ENCODE measurements around the gene MTX3.

Gene MTX3

DNA sequence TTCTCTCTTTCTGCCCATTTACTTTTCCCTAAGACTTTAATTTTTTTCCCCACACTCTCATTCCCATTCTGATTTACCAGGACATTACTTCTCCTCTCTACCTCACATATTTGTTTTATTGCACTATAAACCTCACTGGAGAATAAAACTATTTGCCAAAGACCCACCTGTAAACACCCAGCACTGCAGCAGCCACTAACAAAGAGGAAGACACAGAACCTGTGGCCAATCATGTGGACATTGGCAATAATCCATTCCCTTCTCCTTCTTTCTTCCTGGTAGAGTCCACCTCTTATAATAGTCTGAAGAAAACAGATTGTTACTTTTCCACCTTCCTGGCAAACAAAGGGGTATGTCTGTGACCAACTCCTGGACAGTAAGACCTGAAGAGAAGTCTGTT, 35.8 kb upstream of the MTX3 start:
- H3K9me3 ChIP-seq (ENCODE audit: control insufficient read depth in 1 of 2, low read length in 2 of 2): no peaks in the 10 kb centered on the region
- no peaks in the 10 kb centered on the region for H3K27me3 ChIP-seq (ENCODE audit: control insufficient read depth in 1 of 2, insufficient read depth in 2 of 2, low read length in 2 of 2)
- no peaks in the 10 kb centered on the region for H3K4me1 ChIP-seq (ENCODE audit: control insufficient read depth in 1 of 2, insufficient read depth in 2 of 2, low read length in 2 of 2)
- no peak overlapping the region for H3K9ac ChIP-seq (ENCODE audit: low read depth in 1 of 2, low read length in 2 of 2)
- no peak overlapping the region for H3K4me3 ChIP-seq (ENCODE audit: low read depth in 1 of 2, low read length in 2 of 2)
- H3K36me3 ChIP-seq (ENCODE audit: control insufficient read depth in 1 of 2, insufficient read depth in 2 of 2, low read length in 2 of 2): no peaks in the 10 kb centered on the region
- no peak overlapping the region for H3K27ac ChIP-seq (ENCODE audit: low read depth, low read length)

- H3K9ac ChIP-seq (ENCODE audit: low read depth in 1 of 2, low read length in 2 of 2): no peak overlapping the region
- no peak overlapping the region for H3K27ac ChIP-seq (ENCODE audit: low read depth, low read length)
- H3K4me1 ChIP-seq (ENCODE audit: control insufficient read depth in 1 of 2, insufficient read depth in 2 of 2, low read length in 2 of 2): no peaks in the 10 kb centered on the region
- H3K9me3 ChIP-seq (ENCODE audit: control insufficient read depth in 1 of 2, low read length in 2 of 2): no peaks in the 10 kb centered on the region
- H3K27me3 ChIP-seq (ENCODE audit: control insufficient read depth in 1 of 2, insufficient read depth in 2 of 2, low read length in 2 of 2): no peaks in the 10 kb centered on the region
- no peaks in the 10 kb centered on the region for H3K36me3 ChIP-seq (ENCODE audit: control insufficient read depth in 1 of 2, insufficient read depth in 2 of 2, low read length in 2 of 2)
- H3K4me3 ChIP-seq (ENCODE audit: low read depth in 1 of 2, low read length in 2 of 2): no peak overlapping the region
Observed at GRCh38 chr5:80025069-80025468, 34.0 kb upstream of the MTX3 start.

- H3K4me1 ChIP-seq (ENCODE audit: control insufficient read depth in 1 of 2, insufficient read depth in 2 of 2, low read length in 2 of 2): no peaks in the 10 kb centered on the region
- H3K27ac ChIP-seq (ENCODE audit: low read depth, low read length): no peak overlapping the region
- no peaks in the 10 kb centered on the region for H3K9me3 ChIP-seq (ENCODE audit: control insufficient read depth in 1 of 2, low read length in 2 of 2)
- H3K9ac ChIP-seq (ENCODE audit: low read depth in 1 of 2, low read length in 2 of 2): no peak overlapping the region
- H3K27me3 ChIP-seq (ENCODE audit: control insufficient read depth in 1 of 2, insufficient read depth in 2 of 2, low read length in 2 of 2): peaks cover 0 to 3% of the 10 kb centered on the region in 2 donors
- no peaks in the 10 kb centered on the region for H3K36me3 ChIP-seq (ENCODE audit: control insufficient read depth in 1 of 2, insufficient read depth in 2 of 2, low read length in 2 of 2)
- no peak overlapping the region for H3K4me3 ChIP-seq (ENCODE audit: low read depth in 1 of 2, low read length in 2 of 2)
Observed at GRCh38 chr5:80010754-80011392, 19.8 kb upstream of the MTX3 start.

DNA sequence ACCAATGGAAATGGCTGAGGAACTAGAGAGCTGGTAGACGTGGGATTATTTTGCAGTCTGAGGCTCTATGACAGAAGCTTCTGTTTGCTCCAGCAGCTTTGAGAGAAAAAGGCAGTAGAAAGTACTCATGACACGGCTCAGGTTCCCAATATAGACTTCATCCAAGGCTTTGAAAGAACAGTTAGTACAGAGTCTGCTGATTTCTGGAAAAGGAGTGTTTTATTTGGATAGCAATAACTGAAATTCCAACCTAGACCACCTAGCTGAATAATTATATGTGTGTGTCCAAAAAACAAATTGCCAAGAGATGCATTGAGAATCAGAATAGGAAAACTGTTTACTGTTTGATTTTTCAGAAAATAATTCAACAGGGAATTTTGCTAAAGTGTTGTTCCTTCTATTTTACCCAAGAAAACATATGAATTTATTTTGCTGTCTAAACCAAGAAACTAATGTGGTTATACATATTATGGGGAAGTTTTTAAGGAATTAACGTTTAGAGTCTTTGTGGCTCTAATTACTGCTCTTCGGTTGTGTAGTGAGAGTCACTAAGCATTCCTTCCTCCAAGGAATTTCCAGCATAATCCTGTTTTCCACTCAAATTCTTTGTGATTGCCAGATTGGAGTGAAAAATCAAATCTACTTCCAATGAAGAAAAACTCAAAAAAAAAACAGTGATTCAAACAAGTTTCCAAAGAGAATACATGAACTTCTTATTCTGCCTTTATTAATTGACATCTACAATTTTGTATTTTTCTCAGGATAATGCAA, 18.1 kb upstream of the MTX3 start:
- H3K36me3 ChIP-seq (ENCODE audit: control insufficient read depth in 1 of 2, insufficient read depth in 2 of 2, low read length in 2 of 2): no peaks in the 10 kb centered on the region
- no peak overlapping the region for H3K27ac ChIP-seq (ENCODE audit: low read depth, low read length)
- H3K9me3 ChIP-seq (ENCODE audit: control insufficient read depth in 1 of 2, low read length in 2 of 2): no peaks in the 10 kb centered on the region
- H3K4me3 ChIP-seq (ENCODE audit: low read depth in 1 of 2, low read length in 2 of 2): no peak overlapping the region
- H3K27me3 ChIP-seq (ENCODE audit: control insufficient read depth in 1 of 2, insufficient read depth in 2 of 2, low read length in 2 of 2): peaks cover 0 to 2% of the 10 kb centered on the region in 2 donors
- no peak overlapping the region for H3K9ac ChIP-seq (ENCODE audit: low read depth in 1 of 2, low read length in 2 of 2)
- H3K4me1 ChIP-seq (ENCODE audit: control insufficient read depth in 1 of 2, insufficient read depth in 2 of 2, low read length in 2 of 2): no peaks in the 10 kb centered on the region

GRCh38 chr5:80002677-80003076, 11.6 kb upstream of the MTX3 start:
- Histone ChIP-seq H3K9me3 (ENCODE audit: control insufficient read depth in 1 of 2, low read length in 2 of 2) (no peaks in the 10 kb centered on the region), H3K9ac (ENCODE audit: low read depth in 1 of 2, low read length in 2 of 2) (no peak overlapping the region), H3K27me3 (ENCODE audit: control insufficient read depth in 1 of 2, insufficient read depth in 2 of 2, low read length in 2 of 2) (no peaks in the 10 kb centered on the region), H3K27ac (ENCODE audit: low read depth, low read length) (no peak overlapping the region), H3K4me1 (ENCODE audit: control insufficient read depth in 1 of 2, insufficient read depth in 2 of 2, low read length in 2 of 2) (no peaks in the 10 kb centered on the region), H3K4me3 (ENCODE audit: low read depth in 1 of 2, low read length in 2 of 2) (no peak overlapping the region), H3K36me3 (ENCODE audit: control insufficient read depth in 1 of 2, insufficient read depth in 2 of 2, low read length in 2 of 2) (no peaks in the 10 kb centered on the region)

GRCh38 chr5:79999722-80000121, 8.7 kb upstream of the MTX3 start:
- no peaks in the 10 kb centered on the region for H3K9me3 ChIP-seq (ENCODE audit: control insufficient read depth in 1 of 2, low read length in 2 of 2)
- H3K27ac ChIP-seq (ENCODE audit: low read depth, low read length): no peak overlapping the region
- H3K4me1 ChIP-seq (ENCODE audit: control insufficient read depth in 1 of 2, insufficient read depth in 2 of 2, low read length in 2 of 2): no peaks in the 10 kb centered on the region
- H3K9ac ChIP-seq (ENCODE audit: low read depth in 1 of 2, low read length in 2 of 2): no peak overlapping the region
- no peaks in the 10 kb centered on the region for H3K36me3 ChIP-seq (ENCODE audit: control insufficient read depth in 1 of 2, insufficient read depth in 2 of 2, low read length in 2 of 2)
- no peak overlapping the region for H3K4me3 ChIP-seq (ENCODE audit: low read depth in 1 of 2, low read length in 2 of 2)
- no peaks in the 10 kb centered on the region for H3K27me3 ChIP-seq (ENCODE audit: control insufficient read depth in 1 of 2, insufficient read depth in 2 of 2, low read length in 2 of 2)

DNA sequence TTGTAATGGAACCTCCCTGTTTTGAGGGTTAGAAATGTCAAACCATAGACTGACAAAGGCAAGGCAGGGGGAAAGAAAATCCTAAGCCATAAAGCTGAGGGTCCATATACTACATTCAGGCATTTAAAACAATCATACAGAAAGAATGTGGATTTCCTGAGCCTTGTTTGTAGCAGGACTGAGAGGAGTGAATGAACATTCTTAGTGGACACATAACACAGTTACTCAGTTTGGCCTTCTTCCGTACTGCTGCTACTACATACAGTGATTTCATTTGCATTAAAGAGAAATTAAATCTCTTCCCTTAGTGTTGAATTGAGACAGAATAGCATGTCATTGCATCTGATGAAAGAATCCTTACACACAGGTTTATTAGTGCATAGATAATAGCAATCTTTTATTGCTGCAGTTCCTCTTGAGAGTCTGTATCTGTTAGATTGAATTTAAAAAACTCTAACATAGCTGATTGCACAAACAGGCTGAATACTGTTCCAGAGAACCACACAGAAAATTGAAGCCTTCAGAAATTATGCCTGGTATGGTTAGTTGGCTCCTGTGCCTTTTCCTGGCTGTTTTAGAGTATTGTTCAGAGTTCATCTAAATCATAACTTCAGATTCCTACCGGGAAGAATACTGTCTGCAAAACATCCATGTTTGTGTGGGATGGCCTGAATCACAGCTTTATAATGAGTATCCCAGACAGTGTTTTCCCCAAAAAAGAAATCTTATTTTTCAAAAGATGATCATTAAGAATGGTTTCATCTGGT, 2.0 kb upstream of the MTX3 start:
- no peak overlapping the region for H3K4me3 ChIP-seq (ENCODE audit: low read depth in 1 of 2, low read length in 2 of 2)
- no peaks in the 10 kb centered on the region for H3K9me3 ChIP-seq (ENCODE audit: control insufficient read depth in 1 of 2, low read length in 2 of 2)
- H3K27me3 ChIP-seq (ENCODE audit: control insufficient read depth in 1 of 2, insufficient read depth in 2 of 2, low read length in 2 of 2): no peaks in the 10 kb centered on the region
- H3K4me1 ChIP-seq (ENCODE audit: control insufficient read depth in 1 of 2, insufficient read depth in 2 of 2, low read length in 2 of 2): peaks cover 7 to 16% of the 10 kb centered on the region in 2 donors
- H3K9ac ChIP-seq (ENCODE audit: low read depth in 1 of 2, low read length in 2 of 2): no peak overlapping the region
- H3K27ac ChIP-seq (ENCODE audit: low read depth, low read length): no peak overlapping the region
- H3K36me3 ChIP-seq (ENCODE audit: control insufficient read depth in 1 of 2, insufficient read depth in 2 of 2, low read length in 2 of 2): peaks cover 4 to 6% of the 10 kb centered on the region in 2 donors

- H3K27ac ChIP-seq (ENCODE audit: low read depth, low read length): no peak overlapping the region
- H3K36me3 ChIP-seq (ENCODE audit: control insufficient read depth in 1 of 2, insufficient read depth in 2 of 2, low read length in 2 of 2): peaks cover 10 to 26% of the 10 kb centered on the region in 2 donors
- H3K9ac ChIP-seq (ENCODE audit: low read depth in 1 of 2, low read length in 2 of 2): peak overlapping the region in 1 of 2 donors; percentile 75
- H3K4me3 ChIP-seq (ENCODE audit: low read depth in 1 of 2, low read length in 2 of 2): peak overlapping the region; percentile 77 to 94
- H3K4me1 ChIP-seq (ENCODE audit: control insufficient read depth in 1 of 2, insufficient read depth in 2 of 2, low read length in 2 of 2): peaks cover 7 to 16% of the 10 kb centered on the region in 2 donors
- no peaks in the 10 kb centered on the region for H3K9me3 ChIP-seq (ENCODE audit: control insufficient read depth in 1 of 2, low read length in 2 of 2)
- H3K27me3 ChIP-seq (ENCODE audit: control insufficient read depth in 1 of 2, insufficient read depth in 2 of 2, low read length in 2 of 2): no peaks in the 10 kb centered on the region
Observed at GRCh38 chr5:79990205-79990597, 861 bp downstream of the MTX3 start.

DNA sequence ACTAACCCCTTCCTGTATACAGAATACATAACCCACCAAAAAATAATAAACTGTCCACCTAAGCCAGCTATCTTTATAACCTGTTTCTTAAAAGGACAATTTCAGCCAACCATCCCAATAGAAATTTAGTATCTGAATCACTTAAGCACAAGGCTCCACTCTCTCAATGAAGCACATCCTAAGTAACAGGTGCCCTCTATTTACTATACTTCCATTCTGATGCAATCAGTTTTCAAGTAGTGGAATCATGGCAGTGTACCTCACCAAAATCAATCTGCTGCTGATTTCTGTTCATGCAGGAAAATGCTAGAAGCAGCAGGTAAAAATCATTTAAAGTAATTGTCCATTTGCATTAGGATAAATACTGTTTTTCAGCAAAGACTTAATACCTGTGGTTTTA, 4.8 kb downstream of the MTX3 start:
- no peaks in the 10 kb centered on the region for H3K27me3 ChIP-seq (ENCODE audit: control insufficient read depth in 1 of 2, insufficient read depth in 2 of 2, low read length in 2 of 2)
- H3K9me3 ChIP-seq (ENCODE audit: control insufficient read depth in 1 of 2, low read length in 2 of 2): no peaks in the 10 kb centered on the region
- no peak overlapping the region for H3K4me3 ChIP-seq (ENCODE audit: low read depth in 1 of 2, low read length in 2 of 2)
- H3K27ac ChIP-seq (ENCODE audit: low read depth, low read length): no peak overlapping the region
- peaks cover 25 to 54% of the 10 kb centered on the region in 2 donors for H3K36me3 ChIP-seq (ENCODE audit: control insufficient read depth in 1 of 2, insufficient read depth in 2 of 2, low read length in 2 of 2)
- peaks cover 1 to 9% of the 10 kb centered on the region in 2 donors for H3K4me1 ChIP-seq (ENCODE audit: control insufficient read depth in 1 of 2, insufficient read depth in 2 of 2, low read length in 2 of 2)
- no peak overlapping the region for H3K9ac ChIP-seq (ENCODE audit: low read depth in 1 of 2, low read length in 2 of 2)

GRCh38 chr5:79985288-79985687, 5.8 kb downstream of the MTX3 start:
- H3K27me3 ChIP-seq (ENCODE audit: control insufficient read depth in 1 of 2, insufficient read depth in 2 of 2, low read length in 2 of 2): no peaks in the 10 kb centered on the region
- no peak overlapping the region for H3K4me3 ChIP-seq (ENCODE audit: low read depth in 1 of 2, low read length in 2 of 2)
- H3K36me3 ChIP-seq (ENCODE audit: control insufficient read depth in 1 of 2, insufficient read depth in 2 of 2, low read length in 2 of 2): peaks cover 28 to 61% of the 10 kb centered on the region in 2 donors
- no peak overlapping the region for H3K9ac ChIP-seq (ENCODE audit: low read depth in 1 of 2, low read length in 2 of 2)
- H3K4me1 ChIP-seq (ENCODE audit: control insufficient read depth in 1 of 2, insufficient read depth in 2 of 2, low read length in 2 of 2): peaks cover 0 to 4% of the 10 kb centered on the region in 2 donors
- H3K27ac ChIP-seq (ENCODE audit: low read depth, low read length): no peak overlapping the region
- no peaks in the 10 kb centered on the region for H3K9me3 ChIP-seq (ENCODE audit: control insufficient read depth in 1 of 2, low read length in 2 of 2)

All from duodenal mucosa (tissue), 2 donors.